ENCODE data around the gene PRAMEF5. TPM values are rescaled to one million over a fixed set of nuclear protein-coding genes. Genes with fewer than 3 reads are reported as not detected.
"Not testable (repeated sequence)": the region's sequence is repeated elsewhere in the genome, so short reads cannot be mapped to it uniquely, and the experiment has no call there.

Gene PRAMEF5
- total and polyA plus RNA-seq, 9 of the 15 experiments (the other 6 are each of a cell fraction or from before 2014, with no cell fraction given): not detected

- H4K20me1 ChIP-seq (replicated peaks; ENCODE audit: control insufficient read depth, insufficient read depth, low read length); H2AFZ ChIP-seq (ENCODE audit: low read depth, low read length); FAIRE-seq; H3K36me3 ChIP-seq (ENCODE audit: control insufficient read depth, insufficient read depth, low read length); H3K4me1 ChIP-seq (replicated peaks in 1 of 2; ENCODE audit: control insufficient read depth in 2 of 2, insufficient read depth in 2 of 2, low read length in 2 of 2); intact Hi-C loops (cut with micrococcal nuclease); H3K9me3 ChIP-seq (replicated peaks; ENCODE audit: control insufficient read depth, insufficient read depth, low read depth, low read length); H3K9me1 ChIP-seq (ENCODE audit: control insufficient read depth, insufficient read depth, low read length); ATAC-seq; H3K4me3 ChIP-seq; BruUV-seq (replicated peaks); H3K27ac ChIP-seq (ENCODE audit: extremely low read depth, low read depth, low read length); H3K4me2 ChIP-seq (ENCODE audit: insufficient read depth, low read length); POLR2A ChIA-PET; H3K9ac ChIP-seq (ENCODE audit: insufficient read depth in 1 of 2, low read depth in 2 of 2, low read length in 2 of 2); H3K27me3 ChIP-seq (ENCODE audit: control insufficient read depth in 2 of 2, insufficient read depth in 2 of 2, low read length in 2 of 2); DNase-seq (ENCODE audit: extremely low read depth in 1 of 4, low spot score in 3 of 4); H3K79me2 ChIP-seq (ENCODE audit: control insufficient read depth, insufficient read depth, low read length); CTCF ChIA-PET (ENCODE audit: low intra/inter-chr PET ratio): not testable (repeated sequence)
- in situ Hi-C loops (cut with MboI): loop anchor here (25.0 kb wide), 1 partner anchor 134 kb away; the partner anchor contains the start of gene HNRNPCL2
- under 1% methylated on average over 5 of the region's 5 CpGs for whole genome bisulfite sequencing (ENCODE audit: insufficient coverage, low coverage, missing lambda C conversion rate)
- peak in 2 of 3 experiments; percentile 4 to 12; a peak in 1 of 6 replicates for TF ChIP-seq CTCF (IDR thresholded peaks at IDR 0.05 in 2 of 3, conservative IDR thresholded peaks at IDR 0.05 in 1 of 3; ENCODE audit: insufficient read depth in 2 of 3, low read depth in 1 of 3, low read length in 3 of 3)
Observed at GRCh38 chr1:13245841-13246553, 8.0 kb upstream of the PRAMEF5 start.

- H3K4me3 ChIP-seq; FAIRE-seq; POLR2A ChIA-PET; ATAC-seq; H3K27me3 ChIP-seq (ENCODE audit: control insufficient read depth in 2 of 2, insufficient read depth in 2 of 2, low read length in 2 of 2); H3K9me3 ChIP-seq (replicated peaks; ENCODE audit: control insufficient read depth, insufficient read depth, low read depth, low read length); H3K9me1 ChIP-seq (ENCODE audit: control insufficient read depth, insufficient read depth, low read length); BruUV-seq (replicated peaks); H4K20me1 ChIP-seq (replicated peaks; ENCODE audit: control insufficient read depth, insufficient read depth, low read length); H3K79me2 ChIP-seq (ENCODE audit: control insufficient read depth, insufficient read depth, low read length); DNase-seq (ENCODE audit: extremely low read depth in 1 of 4, low spot score in 3 of 4); H3K4me2 ChIP-seq (ENCODE audit: insufficient read depth, low read length); H3K36me3 ChIP-seq (ENCODE audit: control insufficient read depth, insufficient read depth, low read length); H3K9ac ChIP-seq (ENCODE audit: insufficient read depth in 1 of 2, low read depth in 2 of 2, low read length in 2 of 2); H3K4me1 ChIP-seq (replicated peaks in 1 of 2; ENCODE audit: control insufficient read depth in 2 of 2, insufficient read depth in 2 of 2, low read length in 2 of 2); H3K27ac ChIP-seq (ENCODE audit: extremely low read depth, low read depth, low read length); CTCF ChIA-PET (ENCODE audit: low intra/inter-chr PET ratio); H2AFZ ChIP-seq (ENCODE audit: low read depth, low read length); intact Hi-C loops (cut with micrococcal nuclease): not testable (repeated sequence)
- in situ Hi-C loops (cut with MboI): loop anchor here (25.0 kb wide), 1 partner anchor 134 kb away; the partner anchor contains the start of gene HNRNPCL2
- 0% methylated on average over 2 of the region's 2 CpGs for WGBS (ENCODE audit: insufficient coverage, low coverage, missing lambda C conversion rate)
Observed at GRCh38 chr1:13246554-13246871, 7.5 kb upstream of the PRAMEF5 start.

- H2AFZ ChIP-seq (ENCODE audit: low read depth, low read length); H3K27me3 ChIP-seq (ENCODE audit: control insufficient read depth in 2 of 2, insufficient read depth in 2 of 2, low read length in 2 of 2); H3K9ac ChIP-seq (ENCODE audit: insufficient read depth in 1 of 2, low read depth in 2 of 2, low read length in 2 of 2); intact Hi-C loops (cut with micrococcal nuclease); H3K4me2 ChIP-seq (ENCODE audit: insufficient read depth, low read length); H3K9me1 ChIP-seq (ENCODE audit: control insufficient read depth, insufficient read depth, low read length); H3K4me3 ChIP-seq; DNase-seq (ENCODE audit: extremely low read depth in 1 of 4, low spot score in 3 of 4); H4K20me1 ChIP-seq (replicated peaks; ENCODE audit: control insufficient read depth, insufficient read depth, low read length); H3K27ac ChIP-seq (ENCODE audit: extremely low read depth, low read depth, low read length); H3K4me1 ChIP-seq (replicated peaks in 1 of 2; ENCODE audit: control insufficient read depth in 2 of 2, insufficient read depth in 2 of 2, low read length in 2 of 2); CTCF ChIA-PET (ENCODE audit: low intra/inter-chr PET ratio); H3K9me3 ChIP-seq (replicated peaks; ENCODE audit: control insufficient read depth, insufficient read depth, low read depth, low read length); POLR2A ChIA-PET; H3K36me3 ChIP-seq (ENCODE audit: control insufficient read depth, insufficient read depth, low read length); ATAC-seq; H3K79me2 ChIP-seq (ENCODE audit: control insufficient read depth, insufficient read depth, low read length); BruUV-seq (replicated peaks); FAIRE-seq: not testable (repeated sequence)
- in situ Hi-C loops (cut with MboI): loop anchor here (25.0 kb wide), 1 partner anchor 135 kb away; the partner anchor contains the start of gene HNRNPCL2
- WGBS (ENCODE audit: insufficient coverage, low coverage, missing lambda C conversion rate): 0% methylated on average over 6 of the region's 7 CpGs
Observed at GRCh38 chr1:13247122-13247521, 6.9 kb upstream of the PRAMEF5 start.

Measured in K562 (cell line).